HG03066 (cell line): ENCODE data around the gene MSANTD1.

Experiments used
- ATAC-seq: cut with Tn5 transposase; IDR thresholded peaks from one replicate; pipeline ENCODE4 v1.9.1; 2021; ENCODE audit warnings: low read depth; ENCODE audit not compliant: unreplicated experiment

Gene MSANTD1

DNA sequence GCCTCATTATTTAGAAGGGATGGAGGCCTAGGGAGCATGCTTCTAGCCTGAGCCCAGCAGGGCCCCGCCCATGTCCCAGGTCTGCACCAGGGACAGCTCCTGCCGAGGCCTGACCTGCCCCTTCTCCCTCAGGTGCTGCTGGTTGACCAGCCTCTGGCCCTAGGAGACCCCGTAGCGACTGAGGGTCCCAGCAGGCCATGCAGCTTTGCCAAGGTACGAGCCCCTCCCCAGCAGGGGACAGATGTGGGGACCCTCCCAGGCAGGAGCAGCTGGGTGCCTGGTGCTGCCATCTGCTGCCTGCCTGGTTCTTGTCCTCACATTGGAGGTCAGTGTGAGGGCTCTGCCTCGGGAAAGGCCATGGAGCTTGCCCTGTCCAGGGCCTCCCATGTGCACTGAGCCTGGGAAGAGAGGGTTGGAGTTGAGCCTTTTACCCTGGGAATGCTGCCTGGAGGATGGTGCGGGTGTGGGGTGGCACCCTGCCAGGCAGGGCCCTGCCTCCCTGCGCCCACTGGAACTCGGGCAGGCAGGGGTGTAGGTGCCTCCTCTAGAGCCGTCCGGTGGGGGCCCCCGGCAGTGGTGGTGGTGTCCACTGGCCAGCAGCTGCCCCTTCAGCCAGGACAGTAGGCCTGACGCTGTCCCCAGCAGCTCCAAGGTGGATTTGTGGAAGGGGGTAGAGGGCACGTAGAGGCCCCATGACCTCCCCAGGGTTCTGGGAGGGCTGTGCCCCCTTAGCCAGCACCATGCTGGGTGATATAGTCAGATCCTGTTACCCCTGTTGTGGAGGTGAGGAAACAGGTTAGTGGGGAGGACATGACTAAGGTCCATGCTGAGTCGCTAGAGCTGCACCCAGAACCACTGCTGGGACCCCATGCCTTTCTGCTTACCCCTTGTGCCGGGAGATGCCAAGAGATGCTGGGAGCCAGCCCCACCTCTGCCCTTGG, 2.2 kb upstream of the MSANTD1 start:
- ATAC-seq = no peak

DNA sequence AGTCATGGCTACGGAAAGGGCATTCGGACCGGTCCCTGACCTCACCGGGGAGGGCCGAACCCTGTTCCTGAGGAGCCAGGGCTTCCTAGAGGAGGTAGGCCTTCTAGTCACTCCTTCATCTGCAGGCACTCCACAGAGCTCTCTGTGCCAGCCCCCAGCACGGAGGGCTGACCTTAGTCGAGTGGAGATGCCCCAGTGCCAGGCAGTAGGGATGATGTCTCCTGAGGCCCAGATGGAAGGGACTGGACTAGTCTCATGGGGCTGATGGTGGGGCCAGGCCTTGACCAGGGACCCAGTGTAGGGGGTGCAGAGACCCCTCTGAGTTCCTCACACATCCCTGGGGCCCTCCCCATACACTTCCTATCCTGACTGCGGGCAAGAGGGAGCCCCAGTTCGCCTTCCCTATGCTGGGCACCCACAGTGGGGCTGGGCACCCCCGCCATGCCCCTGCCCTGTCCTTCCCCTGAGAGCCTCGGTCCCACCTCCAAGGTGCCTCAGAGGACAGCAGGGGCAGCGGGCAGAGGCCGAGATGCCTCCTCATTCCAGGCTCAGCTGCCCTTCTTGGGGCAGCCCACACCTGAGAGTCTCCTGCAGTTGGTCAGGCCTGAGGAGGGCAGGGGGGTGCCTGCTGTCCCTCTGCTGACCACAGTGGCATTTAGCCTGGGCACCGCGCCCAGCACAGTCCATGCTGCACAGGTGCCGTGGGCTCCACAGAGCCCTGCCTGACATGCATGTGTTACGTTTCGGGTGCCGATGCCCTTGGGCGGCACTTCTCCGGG, 1.4 kb upstream of the MSANTD1 start:
- no peak for ATAC-seq

DNA sequence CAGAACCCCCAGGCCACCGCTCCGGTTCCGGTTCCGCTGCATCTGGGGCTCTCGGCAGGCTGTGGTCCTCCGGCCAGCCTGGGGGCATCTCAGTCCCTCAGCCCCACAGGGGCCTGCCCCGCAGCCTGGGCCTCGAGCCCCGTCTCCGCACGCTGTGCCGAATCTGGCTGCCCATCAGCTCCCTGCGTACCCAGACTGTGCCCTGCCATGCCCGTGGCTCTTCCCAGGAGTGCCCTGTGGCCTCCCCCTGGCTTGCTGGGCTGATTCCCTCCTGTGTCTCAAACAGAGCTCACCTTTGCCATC, 830 bp upstream of the MSANTD1 start:
- no peak for ATAC-seq

DNA sequence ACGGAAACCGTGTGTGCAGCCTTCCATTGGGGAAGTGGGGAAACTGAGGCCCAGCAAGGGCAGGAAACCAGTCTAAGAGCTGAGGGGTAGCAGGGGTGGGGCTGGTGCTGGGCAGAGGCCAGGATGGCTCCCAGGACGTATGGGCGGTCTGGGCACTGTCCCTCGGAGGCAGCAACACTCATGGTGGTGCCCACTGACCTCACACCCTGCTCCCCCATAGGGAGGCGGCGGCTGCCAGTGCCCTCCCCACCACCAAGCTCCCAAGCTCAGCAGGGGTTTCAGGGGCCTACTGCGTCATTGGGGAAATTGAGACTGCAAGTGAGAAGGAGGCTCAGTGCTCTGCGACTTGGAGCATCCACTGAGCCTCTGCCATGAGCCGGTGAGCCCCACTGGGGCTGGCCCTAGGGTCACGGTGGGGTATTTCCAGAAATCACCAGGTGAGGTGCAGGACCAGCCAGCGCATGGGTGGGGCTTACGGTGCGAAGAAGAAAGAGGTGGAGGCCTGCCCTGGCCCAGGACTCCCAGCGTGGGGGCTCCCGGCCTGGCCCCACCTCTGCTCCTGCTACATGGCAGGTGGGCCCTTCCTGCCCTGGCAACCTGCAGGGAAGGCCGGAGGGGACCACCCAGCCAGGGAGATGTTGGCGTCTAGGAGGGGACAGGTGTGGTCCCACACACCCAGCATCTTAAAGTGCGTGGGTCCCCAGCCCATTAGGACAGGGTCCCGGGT, 915 bp downstream of the MSANTD1 start:
- ATAC-seq = no peak

DNA sequence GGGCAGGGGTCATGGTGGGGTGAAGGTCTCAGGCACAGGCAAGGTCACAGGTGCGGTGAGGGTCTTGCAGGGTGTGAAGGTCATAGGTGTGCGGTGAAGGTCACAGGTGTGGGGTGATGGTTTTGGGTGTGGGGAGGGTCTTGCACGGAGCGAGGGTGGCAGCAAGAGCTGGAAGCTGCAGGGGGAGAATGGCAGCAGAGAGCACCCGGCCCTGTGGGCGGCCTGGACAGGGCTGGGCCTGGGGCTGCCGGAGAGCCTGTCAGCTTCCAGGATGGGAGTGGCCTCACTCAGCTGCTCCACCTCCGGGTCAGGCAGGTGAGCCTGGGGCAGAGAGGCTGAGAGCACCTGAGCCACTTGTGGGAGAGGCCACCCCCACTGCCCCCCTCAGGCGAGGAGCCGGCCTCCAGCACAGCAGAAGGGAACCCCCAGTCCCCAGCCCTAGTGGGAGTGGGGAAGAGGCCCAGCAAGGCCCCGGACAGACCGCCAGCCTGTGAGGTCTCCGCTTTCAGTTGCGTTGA, 1.5 kb downstream of the MSANTD1 start:
- ATAC-seq = no peak

DNA sequence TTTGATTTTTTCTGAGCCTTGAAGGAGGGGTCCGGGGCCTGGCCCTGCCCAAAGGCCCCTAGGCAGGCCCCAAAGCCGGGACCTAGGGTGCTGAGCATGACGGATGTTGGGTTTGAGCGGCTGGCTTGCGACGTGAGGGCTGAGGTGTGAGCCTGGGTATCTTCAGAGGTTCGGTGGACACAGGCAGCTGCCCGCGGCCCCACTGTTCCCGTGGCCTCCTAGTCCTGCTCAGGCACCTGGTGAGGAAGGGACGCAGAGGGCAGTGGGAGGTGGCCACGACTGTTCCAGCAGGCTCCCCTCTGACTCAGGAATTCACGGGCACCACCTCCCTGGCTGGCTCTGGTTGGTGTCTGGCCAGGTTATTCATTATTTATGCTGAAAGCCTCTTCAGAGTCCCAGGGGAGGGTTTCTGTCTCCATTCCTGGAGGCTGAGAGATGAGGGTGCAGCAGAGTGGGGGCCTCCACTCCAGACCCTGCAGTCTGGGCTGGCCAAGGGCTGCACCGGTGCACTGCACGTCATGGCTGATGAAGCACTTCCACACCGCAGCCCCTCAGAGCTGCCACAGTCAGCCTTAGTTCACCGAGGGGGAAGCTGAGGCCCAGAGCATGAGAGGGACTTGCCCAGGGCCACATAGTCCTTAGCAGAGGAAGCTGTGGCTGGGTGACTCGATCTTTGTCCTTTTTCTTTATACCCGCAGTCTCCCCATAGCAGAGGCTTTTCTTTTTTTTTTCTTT, 2.2 kb downstream of the MSANTD1 start:
- no peak for ATAC-seq

DNA sequence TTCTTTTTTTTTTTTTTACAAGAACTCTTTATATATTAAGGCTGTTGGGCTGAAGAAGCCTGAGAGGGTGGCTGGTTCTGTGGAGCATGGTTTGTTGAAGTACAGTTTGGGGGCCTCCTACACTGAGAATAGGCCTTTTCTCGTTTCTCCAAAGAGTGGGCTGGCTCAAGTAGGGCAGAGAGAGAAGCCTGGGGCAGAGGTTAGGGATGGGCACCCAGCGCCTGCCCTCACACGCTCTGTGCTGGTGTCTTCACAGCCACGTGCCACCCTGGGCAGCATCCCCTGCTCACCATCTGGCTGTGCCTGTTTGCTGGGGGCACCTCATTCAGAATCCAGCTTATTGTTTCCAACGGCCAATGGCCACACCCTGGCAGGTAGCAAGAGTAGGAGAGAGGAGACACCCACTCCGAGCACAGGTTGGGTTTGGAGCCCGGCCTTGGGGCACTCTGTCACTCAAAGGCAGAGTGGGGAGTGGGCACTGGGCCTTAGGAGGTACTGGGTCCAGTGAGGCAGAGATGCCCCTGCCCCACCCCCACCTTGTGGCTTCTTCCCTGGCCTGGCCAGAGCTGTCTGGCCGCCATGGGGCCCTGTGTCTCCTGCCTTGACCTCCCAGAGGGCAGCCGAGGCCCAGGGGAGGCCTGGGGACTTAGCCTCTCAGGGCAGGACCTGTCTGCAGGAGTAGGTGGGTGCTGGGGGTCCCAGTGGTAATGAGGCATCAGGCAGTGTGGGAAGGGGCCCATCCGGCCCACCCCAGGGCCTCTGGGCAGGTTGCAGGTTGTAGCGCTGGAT, 2.9 kb downstream of the MSANTD1 start:
- no peak for ATAC-seq

DNA sequence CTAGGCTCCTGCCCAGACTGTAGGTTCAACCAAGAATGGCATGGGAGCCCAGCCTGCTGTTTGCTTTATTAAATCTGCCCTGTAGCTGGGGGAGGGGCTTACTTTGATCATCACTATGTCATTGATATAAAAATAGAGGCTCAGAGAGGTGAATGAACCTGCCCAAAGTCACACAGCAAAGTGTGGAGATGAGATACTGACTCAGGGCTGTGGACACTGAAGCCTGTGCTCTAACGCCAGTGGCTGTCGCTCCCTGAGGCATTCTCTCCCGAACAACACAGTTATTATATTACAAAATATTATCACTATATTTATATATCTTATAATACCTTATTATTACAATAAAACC, 3.5 kb downstream of the MSANTD1 start:
- no peak for ATAC-seq

DNA sequence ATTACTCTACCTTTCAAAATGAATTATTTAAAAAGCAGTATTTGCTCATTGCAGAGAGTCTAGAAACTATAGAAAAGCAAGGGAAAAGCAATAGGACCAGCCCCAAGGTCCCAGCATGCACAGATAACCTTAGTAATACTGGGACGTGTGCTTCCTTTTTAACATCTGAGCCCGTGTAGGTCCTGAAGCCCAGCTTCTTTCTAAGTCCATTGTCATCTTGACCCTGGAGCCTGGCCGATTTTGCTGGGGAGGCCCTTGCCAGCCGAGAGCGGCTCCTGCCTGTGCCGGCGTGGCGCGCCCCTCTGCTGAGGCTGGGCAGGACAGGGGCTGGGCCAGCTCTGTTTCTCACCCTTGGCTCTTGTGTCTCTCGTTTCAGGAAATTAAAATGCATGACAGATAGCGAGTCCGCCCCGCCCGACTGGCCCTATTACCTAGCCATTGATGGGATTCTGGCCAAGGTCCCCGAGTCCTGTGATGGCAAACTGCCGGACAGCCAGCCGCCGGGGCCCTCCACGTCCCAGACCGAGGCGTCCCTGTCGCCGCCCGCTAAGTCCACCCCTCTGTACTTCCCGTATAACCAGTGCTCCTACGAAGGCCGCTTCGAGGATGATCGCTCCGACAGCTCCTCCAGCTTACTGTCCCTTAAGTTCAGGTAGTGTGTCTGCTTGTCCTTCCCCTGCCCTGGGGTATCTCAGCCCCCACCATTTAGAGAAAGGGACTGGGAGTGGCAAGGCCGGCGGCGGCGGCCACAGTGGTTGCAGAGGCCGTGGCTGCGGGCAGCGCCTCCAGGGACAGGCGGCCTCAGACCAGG, 4.1 kb downstream of the MSANTD1 start:
- no peak for ATAC-seq

DNA sequence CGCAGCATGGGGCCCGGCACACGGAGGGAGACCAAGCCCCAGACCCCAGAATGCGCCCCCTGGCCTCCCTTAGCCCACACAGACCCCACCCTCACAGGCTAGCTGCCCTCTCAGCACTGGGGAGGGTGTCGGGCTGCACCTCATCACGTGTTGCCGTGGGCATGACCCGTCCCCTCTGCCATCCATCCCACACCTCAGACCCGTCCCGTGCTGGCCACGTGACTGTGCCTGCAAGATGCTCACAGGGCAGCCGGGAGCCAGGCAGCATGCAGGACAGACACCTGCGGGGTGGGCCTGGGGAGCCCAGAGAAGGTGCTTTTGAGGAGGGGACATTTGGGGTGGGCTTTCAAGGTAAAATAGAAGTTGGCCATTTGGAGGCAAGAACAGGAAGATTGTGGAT, 4.8 kb downstream of the MSANTD1 start:
- no peak for ATAC-seq

DNA sequence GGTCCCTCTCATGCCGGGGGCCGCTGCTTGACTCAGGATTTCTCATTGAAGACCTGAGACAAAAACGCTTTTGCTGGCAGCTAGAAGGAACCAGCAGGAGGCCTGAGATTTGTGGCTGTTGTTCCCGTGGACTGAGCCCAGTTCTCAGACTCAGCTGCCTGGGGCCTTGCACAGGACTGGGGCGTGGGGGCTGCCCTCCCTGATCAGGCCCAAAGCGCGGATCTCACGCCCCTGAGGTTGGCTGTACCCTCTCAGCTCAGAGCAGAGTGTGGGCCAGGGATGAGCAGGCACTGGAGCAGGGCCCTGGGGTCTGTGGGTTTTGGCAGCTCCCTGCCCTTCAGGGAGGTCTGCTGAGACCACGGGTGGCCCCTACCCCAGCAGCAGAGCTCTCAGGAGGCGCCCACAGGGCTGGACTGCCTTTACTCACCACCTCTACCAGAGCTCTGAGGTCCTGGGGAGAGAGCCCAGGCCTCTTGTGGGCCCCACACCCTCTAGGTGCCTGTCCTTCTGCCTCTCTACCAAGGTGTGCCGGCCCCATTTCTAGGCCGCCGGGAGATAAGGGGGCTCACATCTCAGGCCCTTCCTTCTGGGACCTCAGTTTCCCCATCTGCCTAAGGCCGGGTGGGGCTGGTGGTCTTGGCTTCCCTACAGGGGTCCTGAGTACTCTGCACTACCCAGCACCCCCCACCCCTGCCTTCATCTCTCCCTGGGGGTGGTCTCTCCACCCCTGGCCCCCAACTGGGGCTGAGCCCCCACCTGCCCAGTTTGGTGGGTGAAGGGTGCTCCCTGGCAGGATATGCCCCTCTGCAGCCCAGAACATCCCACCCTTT, 5.6 kb downstream of the MSANTD1 start:
- ATAC-seq = no peak

DNA sequence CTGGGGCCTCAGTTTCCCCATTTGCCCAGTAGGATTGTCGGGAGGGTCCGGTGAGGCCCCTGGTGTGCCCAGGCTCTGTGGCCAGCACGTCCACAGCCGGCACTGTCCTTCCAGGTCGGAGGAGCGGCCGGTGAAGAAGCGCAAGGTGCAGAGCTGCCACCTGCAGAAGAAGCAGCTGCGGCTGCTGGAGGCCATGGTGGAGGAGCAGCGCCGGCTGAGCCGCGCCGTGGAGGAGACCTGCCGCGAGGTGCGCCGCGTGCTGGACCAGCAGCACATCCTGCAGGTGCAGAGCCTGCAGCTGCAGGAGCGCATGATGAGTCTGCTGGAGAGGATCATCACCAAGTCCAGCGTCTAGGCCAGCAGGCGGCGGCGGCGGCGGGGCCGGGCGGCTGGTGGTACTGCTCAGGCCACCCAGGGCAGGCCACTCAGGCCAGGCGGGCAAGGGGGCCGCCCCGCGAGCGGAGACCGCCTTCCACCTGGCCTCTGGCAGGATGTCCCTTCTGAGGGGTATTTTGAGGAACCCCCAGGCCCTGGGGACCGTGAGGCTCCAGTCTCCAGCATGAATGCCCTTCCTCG, 6.7 kb downstream of the MSANTD1 start:
- no peak for ATAC-seq

DNA sequence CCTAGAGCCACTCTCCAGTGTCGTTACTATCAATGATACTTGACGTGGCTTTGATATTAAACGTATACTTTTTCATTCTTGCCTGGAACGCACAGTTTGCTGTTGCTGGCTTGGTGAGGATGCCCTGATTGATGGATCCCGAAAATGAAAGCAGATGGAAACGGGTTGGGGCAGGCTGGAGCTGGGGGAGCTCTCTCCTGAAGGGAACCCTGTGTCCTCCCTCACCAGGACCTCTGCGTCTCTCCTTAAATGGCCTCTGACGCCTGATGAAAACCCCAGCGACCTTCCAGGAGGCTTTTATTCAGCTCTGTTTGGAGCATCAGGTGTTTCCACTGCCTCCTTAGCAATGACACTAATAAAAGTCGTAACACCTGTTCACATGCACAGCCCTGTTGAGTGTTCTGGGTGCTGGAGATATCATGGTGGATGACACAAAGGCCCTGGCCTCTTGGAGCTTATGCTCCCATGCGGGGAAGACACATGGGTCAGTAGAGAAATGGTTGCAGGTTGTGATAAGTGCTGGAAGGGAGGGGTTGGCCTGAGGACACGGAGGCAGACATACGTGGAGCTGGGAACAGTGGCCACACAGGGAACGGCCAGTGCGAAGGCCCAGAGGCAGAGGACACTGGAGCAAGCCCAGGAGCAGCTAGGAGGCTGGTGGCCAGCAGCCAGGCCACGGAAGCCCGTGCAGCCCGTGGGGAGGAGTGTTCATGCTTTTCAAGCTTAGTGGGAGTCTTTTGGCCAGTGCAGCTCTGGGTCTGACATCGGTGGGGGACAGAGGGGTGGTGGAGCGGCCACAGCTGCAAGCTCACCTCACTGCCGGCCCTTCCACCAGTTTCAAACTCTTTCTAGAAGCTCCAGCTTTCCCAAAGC, 7.5 kb downstream of the MSANTD1 start:
- ATAC-seq = no peak

DNA sequence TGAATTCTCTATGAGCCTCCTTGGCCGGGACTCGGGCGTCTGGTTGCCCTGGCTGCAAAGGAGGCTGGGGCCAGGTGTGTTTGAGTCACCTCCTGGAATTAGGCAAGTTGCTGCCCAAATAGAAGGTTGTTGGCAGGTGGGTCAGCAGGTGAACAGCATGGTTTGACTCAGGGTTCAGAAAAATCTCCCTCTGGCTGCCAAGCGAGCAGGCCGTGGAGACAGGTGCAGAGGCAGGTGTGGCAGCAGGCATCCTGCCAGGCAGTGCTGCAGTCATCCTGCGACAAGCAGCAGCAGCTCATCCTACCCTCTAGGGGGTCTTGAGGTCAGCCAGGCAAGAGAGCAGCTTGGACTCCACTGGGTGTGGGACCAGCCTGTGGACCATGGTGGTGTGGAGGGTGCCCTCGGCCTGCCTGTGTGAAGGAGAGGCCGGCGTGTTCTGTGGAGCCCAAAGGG, 8.2 kb downstream of the MSANTD1 start:
- no peak for ATAC-seq

DNA sequence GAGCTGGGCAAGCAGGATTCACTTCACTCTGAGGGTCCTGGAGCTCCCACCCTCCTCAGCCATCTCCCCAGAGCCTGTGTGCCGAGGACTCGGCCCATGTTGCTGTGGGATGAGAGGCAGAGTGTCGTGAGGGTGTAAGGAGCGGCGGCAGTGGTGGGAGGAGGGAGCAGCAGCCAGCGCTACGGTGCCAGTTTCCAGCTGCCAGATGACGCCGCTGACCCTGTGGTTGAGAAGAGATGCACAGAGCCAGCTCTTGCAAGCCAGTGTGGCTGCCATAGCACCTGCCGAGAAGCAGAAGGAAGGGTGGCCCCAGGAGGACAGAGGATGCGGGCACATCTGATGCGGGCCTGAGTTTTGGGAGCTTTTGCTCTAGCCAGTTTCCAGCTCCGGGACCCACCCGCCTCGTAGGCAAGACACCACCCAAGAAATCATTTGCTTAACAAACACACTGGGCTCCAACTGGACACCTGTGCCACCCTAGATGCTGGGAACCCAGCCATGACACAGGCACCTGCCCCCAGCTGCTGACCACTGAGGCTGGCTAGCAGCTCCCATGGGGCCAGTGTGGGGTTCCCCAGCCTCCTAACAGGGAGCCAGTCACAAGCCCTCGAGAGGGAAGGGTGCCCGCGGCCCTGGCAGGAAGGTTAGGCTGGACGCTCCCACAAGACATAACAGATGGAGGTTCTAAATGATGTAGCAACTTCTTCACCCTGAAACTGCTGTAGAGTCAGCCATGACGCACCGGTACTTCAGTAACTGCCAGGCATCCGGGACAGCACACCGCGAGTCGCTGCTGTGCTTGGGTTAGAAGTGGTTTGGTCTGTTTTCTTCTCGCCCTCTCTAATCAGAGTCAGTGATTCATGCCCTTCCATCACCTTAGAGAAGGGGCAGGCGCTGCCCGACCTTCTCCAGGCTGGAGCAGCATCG, 8.9 kb downstream of the MSANTD1 start:
- ATAC-seq = no peak
